GM13976 (cell line): ENCODE results near the gene MERTK.

ENCODE experiments used
- DNase-seq: peaks from one replicate; pipeline ENCODE4 v3.0.0; 2012; ENCODE audit warnings: low spot score
- CTCF ChIP-seq: IDR thresholded peaks from 2 replicates; pipeline ENCODE4 v1.5.1; 2012; ENCODE audit warnings: borderline replicate concordance, mild to moderate bottlenecking; ENCODE audit not compliant: insufficient read depth; ENCODE audit errors: extremely low read depth, missing control alignments, control extremely low read depth
- in situ Hi-C: fragments of 300-500 bp; cut with MboI; formaldehyde crosslinking; loops from one replicate; pipeline ENCODE4 v1.12.0; 2022; ENCODE audit warnings: low sequenced_read_pairs, mixed read lengths, inconsistent platforms; ENCODE audit not compliant: unreplicated experiment

Gene MERTK

GRCh38 chr2:112053917-112054846, 155.8 kb downstream of the MERTK start:
- in situ Hi-C loops = loop anchor here (25.0 kb wide), 1 partner anchor 658 kb away; the partner anchor contains the start of gene NT5DC4
- peak; percentile 93 for DNase-seq
- no peak for TF ChIP-seq CTCF

- peak; percentile 95 for DNase-seq
- in situ Hi-C loops = loop anchor here (25.0 kb wide), 1 partner anchor 657 kb away; the partner anchor contains the start of gene NT5DC4
- TF ChIP-seq CTCF = no peak
Measured at GRCh38 chr2:112054847-112055729, 156.7 kb downstream of the MERTK start, which contains the start of gene TMEM87B. TSS of gene TMEM87B (plus strand) at chr2:112055269. CDS start at chr2:112055592, 323 bp downstream.

GRCh38 chr2:112055730-112056625, 157.6 kb downstream of the MERTK start:
- TF ChIP-seq CTCF = no peak
- DNase-seq = no peak
- in situ Hi-C loops = loop anchor here (25.0 kb wide), 1 partner anchor 656 kb away; the partner anchor contains the start of gene NT5DC4

GRCh38 chr2:112056626-112056987, 158.2 kb downstream of the MERTK start:
- DNase-seq = no peak
- TF ChIP-seq CTCF = no peak
- in situ Hi-C loops = loop anchor here (25.0 kb wide), 1 partner anchor 656 kb away; the partner anchor contains the start of gene NT5DC4

- in situ Hi-C loops = loop anchor here (25.0 kb wide), 1 partner anchor 653 kb away; the partner anchor contains the start of gene NT5DC4
- no peak for DNase-seq
- no peak for TF ChIP-seq CTCF
Measured at GRCh38 chr2:112059671-112060070, 161.3 kb downstream of the MERTK start.
